Uterus (tissue), 4 donors: ENCODE data around the gene GPRASP2. TPM values are rescaled to one million over a fixed set of nuclear protein-coding genes. Genes with fewer than 3 reads are reported as not detected.

Experiments used
- DNase-seq, 2 donors: peaks; one replicate each; pipeline ENCODE4 v3.0.0-alpha.2; 2019 to 2020
- H3K27ac ChIP-seq, 2 donors: fragments of 200-600 bp; sonication (generic); 1 replicate in 1 of 2; 2 replicates in 1 of 2; pipeline ENCODE4 v1.5.1; 2016 to 2018
- H3K27me3 ChIP-seq, 2 donors: fragments of 200-600 bp; sonication (generic); one replicate each; pipeline ENCODE4 v1.5.1; 2018 to 2019; ENCODE audit warnings: control low read depth in 1 of 2
- H3K36me3 ChIP-seq, 2 donors: fragments of 200-600 bp; sonication (generic); one replicate each; pipeline ENCODE4 v1.5.1; 2019; ENCODE audit warnings: control low read depth in 1 of 2
- H3K4me1 ChIP-seq, 2 donors: fragments of 200-600 bp; sonication (generic); one replicate each; pipeline ENCODE4 v1.5.1; 2018 to 2019; ENCODE audit warnings: control low read depth in 1 of 2
- H3K4me3 ChIP-seq, 2 donors: fragments of 200-600 bp; sonication (generic); 1 replicate in 1 of 2; 2 replicates in 1 of 2; pipeline ENCODE4 v1.5.1; 2018 to 2019; ENCODE audit warnings: mild to moderate bottlenecking in 1 of 2
- H3K9me3 ChIP-seq, 2 donors: fragments of 200-600 bp; sonication (generic); one replicate each; pipeline ENCODE4 v1.5.1; 2019; ENCODE audit warnings: control low read depth in 1 of 2
- POLR2A ChIP-seq, 2 donors: fragments of 450-650 bp; IDR thresholded peaks; one replicate each; pipeline ENCODE4 v1.6.1; 2016; ENCODE audit warnings: antibody characterized with exemption in 2 of 2, mild to moderate bottlenecking in 1 of 2, moderate library complexity in 1 of 2
- intact Hi-C: fragments of 100-400 bp; cut with DNase I; formaldehyde crosslinking; loops from one replicate; pipeline ENCODE4 v1.15.1; 2023; ENCODE audit warnings: low total_unique reads
- total RNA-seq, 4 donors: library from RNA; depleted of rRNA in 3 of 4; stranded (reverse); fragments of >200 nt in 3 of 4; gene quantifications; one replicate each; pipeline versions ENCODE4 v1.1.0 to v1.2.4, GENCODE V29; 2014 to 2023
- TF ChIP-seq, protein P1 (sequence below), 4 experiments: fragments of 200-600 bp in 2 of 4; fragments of 450-650 bp in 2 of 4; sonication (generic) in 2 of 4; IDR thresholded peaks; one replicate each; pipeline ENCODE4 v1.5.1; 2016 to 2019; ENCODE audit warnings: antibody characterized with exemption in 4 of 4, mild to moderate bottlenecking in 2 of 4, moderate library complexity in 1 of 4
- donor health status: DM: yes; HTN: yes; CAD: no.

Gene GPRASP2
- total RNA-seq, 4 donors from 2014 or later = 7.1 to 99.6 (median 20.3) TPM

DNA sequence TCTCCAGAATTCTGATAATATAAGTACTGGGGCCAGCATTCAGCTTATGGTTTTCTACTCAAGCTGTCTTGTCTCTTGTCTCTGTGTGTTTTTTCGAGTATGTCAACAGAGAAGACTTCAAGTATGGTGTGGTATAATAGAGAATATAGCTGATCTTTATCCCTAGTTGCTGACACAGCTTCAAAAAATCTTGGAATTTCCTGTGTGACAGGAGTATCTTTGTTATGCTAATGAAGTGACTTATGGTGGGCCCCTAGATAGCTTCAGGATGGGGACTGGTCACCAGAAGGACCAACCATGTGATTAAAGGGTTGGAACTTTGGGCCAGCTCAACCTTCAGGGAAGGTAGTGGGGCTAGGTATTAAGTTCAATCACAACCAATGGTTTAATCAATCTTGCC lies 11.2 kb downstream of the GPRASP2 start:
- H3K4me1 ChIP-seq = no peaks in the 10 kb centered on the region
- no peak overlapping the region for H3K4me3 ChIP-seq
- no peak for DNase-seq
- H3K36me3 ChIP-seq = no peaks in the 10 kb centered on the region
- TF ChIP-seq, protein P1, sequence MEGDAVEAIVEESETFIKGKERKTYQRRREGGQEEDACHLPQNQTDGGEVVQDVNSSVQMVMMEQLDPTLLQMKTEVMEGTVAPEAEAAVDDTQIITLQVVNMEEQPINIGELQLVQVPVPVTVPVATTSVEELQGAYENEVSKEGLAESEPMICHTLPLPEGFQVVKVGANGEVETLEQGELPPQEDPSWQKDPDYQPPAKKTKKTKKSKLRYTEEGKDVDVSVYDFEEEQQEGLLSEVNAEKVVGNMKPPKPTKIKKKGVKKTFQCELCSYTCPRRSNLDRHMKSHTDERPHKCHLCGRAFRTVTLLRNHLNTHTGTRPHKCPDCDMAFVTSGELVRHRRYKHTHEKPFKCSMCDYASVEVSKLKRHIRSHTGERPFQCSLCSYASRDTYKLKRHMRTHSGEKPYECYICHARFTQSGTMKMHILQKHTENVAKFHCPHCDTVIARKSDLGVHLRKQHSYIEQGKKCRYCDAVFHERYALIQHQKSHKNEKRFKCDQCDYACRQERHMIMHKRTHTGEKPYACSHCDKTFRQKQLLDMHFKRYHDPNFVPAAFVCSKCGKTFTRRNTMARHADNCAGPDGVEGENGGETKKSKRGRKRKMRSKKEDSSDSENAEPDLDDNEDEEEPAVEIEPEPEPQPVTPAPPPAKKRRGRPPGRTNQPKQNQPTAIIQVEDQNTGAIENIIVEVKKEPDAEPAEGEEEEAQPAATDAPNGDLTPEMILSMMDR (IDR thresholded peaks at IDR 0.05) = no peak
- TF ChIP-seq POLR2A (IDR thresholded peaks at IDR 0.05) = no peak
- H3K27me3 ChIP-seq = no peaks in the 10 kb centered on the region
- H3K9me3 ChIP-seq = no peaks in the 10 kb centered on the region
- no peak overlapping the region for H3K27ac ChIP-seq
- intact Hi-C loops = no loop called here

DNA sequence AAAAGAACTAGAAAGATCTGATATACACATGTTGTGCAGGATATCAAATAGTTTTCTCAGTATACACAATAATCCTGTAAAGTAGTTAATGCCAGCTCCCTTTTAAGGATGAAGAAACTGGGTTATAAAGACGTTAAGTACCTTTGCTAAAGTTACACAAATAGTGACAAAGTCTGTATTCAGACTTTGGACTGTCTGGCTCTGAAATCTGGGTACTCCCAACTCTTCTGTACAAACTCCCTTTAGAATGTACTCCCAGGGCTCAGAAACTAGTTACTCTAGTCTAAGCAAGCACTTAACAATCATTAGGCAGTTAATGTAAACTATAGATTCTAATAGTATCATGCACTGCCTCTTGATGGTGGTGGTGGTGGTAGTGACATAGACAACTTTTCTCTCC lies 15.5 kb downstream of the GPRASP2 start:
- Histone ChIP-seq H3K4me1 (no peaks in the 10 kb centered on the region), H3K27me3 (no peaks in the 10 kb centered on the region), H3K36me3 (no peaks in the 10 kb centered on the region), H3K27ac (no peak overlapping the region), H3K4me3 (no peak overlapping the region), H3K9me3 (no peaks in the 10 kb centered on the region)
- no peak for DNase-seq
- intact Hi-C loops = no loop called here
- TF ChIP-seq, protein P1 (IDR thresholded peaks at IDR 0.05) = no peak
- TF ChIP-seq POLR2A (IDR thresholded peaks at IDR 0.05) = no peak

DNA sequence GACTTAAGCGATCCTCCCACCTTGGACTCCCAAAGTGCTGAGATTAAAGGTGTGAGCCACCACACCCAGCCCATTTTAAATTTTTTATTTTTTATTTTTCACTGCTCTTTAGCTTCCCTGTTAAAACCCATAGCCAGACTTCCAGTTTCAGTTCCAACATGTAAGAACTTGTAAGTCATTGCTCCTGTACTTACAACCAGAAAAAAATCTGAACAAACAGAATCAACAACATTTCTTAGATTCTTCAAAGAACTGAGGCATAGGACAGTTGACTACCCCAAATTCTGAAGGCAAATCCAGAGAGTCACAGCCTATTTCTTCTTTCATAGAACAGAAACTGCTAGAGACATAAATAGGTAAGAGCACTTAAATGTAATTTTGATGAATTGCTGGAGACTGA lies 16.4 kb downstream of the GPRASP2 start:
- intact Hi-C loops = no loop called here
- H3K4me3 ChIP-seq = no peak overlapping the region
- no peaks in the 10 kb centered on the region for H3K9me3 ChIP-seq
- no peak for DNase-seq
- H3K4me1 ChIP-seq = no peaks in the 10 kb centered on the region
- no peaks in the 10 kb centered on the region for H3K27me3 ChIP-seq
- TF ChIP-seq POLR2A (IDR thresholded peaks at IDR 0.05) = no peak
- TF ChIP-seq, protein P1 (IDR thresholded peaks at IDR 0.05) = no peak
- H3K27ac ChIP-seq = no peak overlapping the region
- H3K36me3 ChIP-seq = no peaks in the 10 kb centered on the region

DNA sequence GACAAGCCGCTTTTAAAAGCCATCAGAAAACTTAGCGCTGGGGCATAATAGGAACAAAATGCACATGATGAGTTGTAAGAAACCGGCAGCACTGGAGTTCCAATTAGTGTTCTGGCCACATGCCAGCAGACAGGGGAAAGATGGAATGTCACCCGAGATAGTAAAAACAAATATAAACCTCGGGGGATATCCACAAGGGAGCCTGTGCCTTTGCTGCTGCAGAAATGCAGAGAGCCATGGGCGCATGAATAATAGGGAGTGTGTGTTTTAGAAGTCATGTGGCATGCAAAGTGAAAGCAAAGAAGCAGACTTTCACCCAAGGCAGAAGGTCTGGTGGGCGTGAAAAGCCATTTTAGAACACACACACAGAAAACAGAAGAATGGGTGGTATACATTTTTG lies 27.4 kb downstream of the GPRASP2 start:
- no peaks in the 10 kb centered on the region for H3K36me3 ChIP-seq
- intact Hi-C loops = no loop called here

DNA sequence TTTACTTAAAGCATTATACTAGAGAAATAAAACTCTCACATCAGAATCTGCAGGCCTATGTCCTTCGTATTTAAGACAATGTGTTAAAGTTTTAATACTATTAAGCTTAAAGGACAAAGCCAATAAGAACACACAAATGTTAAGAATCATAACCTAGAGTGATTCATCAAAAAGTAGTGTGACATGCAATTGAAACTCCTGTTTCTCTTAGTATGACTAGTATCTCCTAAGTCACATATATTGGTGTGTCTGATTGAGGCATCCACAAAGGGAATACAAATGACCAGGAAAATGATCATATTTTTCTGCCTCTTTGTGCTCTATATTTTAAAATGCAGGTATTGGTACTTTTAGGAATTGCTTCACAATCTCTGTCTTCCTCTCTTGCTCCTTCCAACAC lies 32.1 kb downstream of the GPRASP2 start:
- intact Hi-C loops = no loop called here
- Histone ChIP-seq H3K4me3 (no peak overlapping the region), H3K4me1 (no peaks in the 10 kb centered on the region), H3K27me3 (no peaks in the 10 kb centered on the region), H3K36me3 (no peaks in the 10 kb centered on the region), H3K9me3 (no peaks in the 10 kb centered on the region), H3K27ac (no peak overlapping the region)
- no peak for DNase-seq
- TF ChIP-seq POLR2A (IDR thresholded peaks at IDR 0.05) = no peak

More for the DNA sequence above, 27.4 kb downstream of the GPRASP2 start:
- Histone ChIP-seq H3K4me3 (no peak overlapping the region), H3K27me3 (no peaks in the 10 kb centered on the region), H3K4me1 (no peaks in the 10 kb centered on the region), H3K9me3 (no peaks in the 10 kb centered on the region), H3K27ac (no peak overlapping the region)
- DNase-seq = no peak
- no peak for TF ChIP-seq POLR2A (IDR thresholded peaks at IDR 0.05)
- TF ChIP-seq, protein P1 (IDR thresholded peaks at IDR 0.05) = no peak

DNA sequence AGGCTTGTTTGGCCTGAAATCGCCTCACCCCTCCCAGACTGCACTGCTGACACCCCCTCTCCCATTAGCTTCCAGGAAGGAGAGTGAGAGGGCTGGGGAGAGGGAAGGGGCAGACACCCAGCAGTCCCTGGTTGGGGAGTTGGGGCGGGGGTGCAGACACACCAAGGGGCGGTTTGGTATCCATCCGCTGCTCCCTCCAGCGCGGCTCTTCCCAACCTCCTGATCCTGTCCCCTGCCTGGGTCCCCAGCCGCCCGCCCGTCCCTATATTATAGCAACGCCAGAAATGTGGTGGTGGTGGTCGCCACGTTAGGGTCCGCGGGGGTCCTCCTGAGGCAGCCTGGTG lies 33.2 kb downstream of the GPRASP2 start:
- TF ChIP-seq, protein P1 (IDR thresholded peaks at IDR 0.05) = no peak
- no peak for TF ChIP-seq POLR2A (IDR thresholded peaks at IDR 0.05)
- Histone ChIP-seq H3K27me3 (no peaks in the 10 kb centered on the region), H3K4me1 (no peaks in the 10 kb centered on the region), H3K9me3 (no peaks in the 10 kb centered on the region), H3K36me3 (no peaks in the 10 kb centered on the region), H3K4me3 (peak overlapping the region; percentile 57 to 60), H3K27ac (peak overlapping the region; percentile 46 to 64)
- intact Hi-C loops = no loop called here
- DNase-seq = no peak
